Fibroblast of peridontal ligament (primary cell): ENCODE results near the gene KCNT2.
"Not testable (repeated sequence)": the region's sequence is repeated elsewhere in the genome, so short reads cannot be mapped to it uniquely, and the experiment has no call there.

ENCODE experiments used
- DNase-seq: peaks from one replicate; pipeline ENCODE4 v3.0.0-alpha.2; 2010; ENCODE audit errors: extremely low read depth

KCNT2 gene

GRCh38 chr1:196608390-196609369 lies at the start of gene KCNT2:
Gene KCNT2 (minus strand): TSS chr1:196608440. CDS start chr1:196608309, 131 bp downstream.
- peak; percentile 55 for DNase-seq

- no peak for DNase-seq
Observed at GRCh38 chr1:196655494-196655893, 47.3 kb upstream of the KCNT2 start.

GRCh38 chr1:196655071-196655470 lies 46.8 kb upstream of the KCNT2 start:
- no peak for DNase-seq

- DNase-seq, result no peak
Observed at GRCh38 chr1:196654271-196654670, 46.0 kb upstream of the KCNT2 start.

- DNase-seq, result peak; percentile 98
Observed at GRCh38 chr1:196651637-196652215, 43.5 kb upstream of the KCNT2 start, which contains the start of gene CFH. Gene CFH (plus strand): TSS chr1:196652043. CDS start chr1:196652118, 75 bp downstream.

- no peak for DNase-seq
Observed at GRCh38 chr1:196651079-196651478, 42.8 kb upstream of the KCNT2 start.

- DNase-seq, result no peak
Observed at GRCh38 chr1:196650403-196650802, 42.2 kb upstream of the KCNT2 start.

GRCh38 chr1:196649990-196650389 lies 41.8 kb upstream of the KCNT2 start:
- no peak for DNase-seq

GRCh38 chr1:196640976-196641375 lies 32.7 kb upstream of the KCNT2 start:
- no peak for DNase-seq

- DNase-seq, result not testable (repeated sequence)
Observed at GRCh38 chr1:196639291-196639690, 31.1 kb upstream of the KCNT2 start.

- DNase-seq, result no peak
Observed at GRCh38 chr1:196638466-196638865, 30.2 kb upstream of the KCNT2 start.

GRCh38 chr1:196637606-196638005 lies 29.4 kb upstream of the KCNT2 start:
- no peak for DNase-seq

GRCh38 chr1:196628838-196629237 lies 20.6 kb upstream of the KCNT2 start:
- DNase-seq, result no peak

GRCh38 chr1:196623079-196623478 lies 14.8 kb upstream of the KCNT2 start:
- no peak for DNase-seq

- DNase-seq, result no peak
Observed at GRCh38 chr1:196619721-196620120, 11.5 kb upstream of the KCNT2 start.

- no peak for DNase-seq
Observed at GRCh38 chr1:196611873-196612272, 3.6 kb upstream of the KCNT2 start.

- no peak for DNase-seq
Observed at GRCh38 chr1:196609370-196609737, 1.1 kb upstream of the KCNT2 start.

GRCh38 chr1:196607981-196608380 lies 259 bp downstream of the KCNT2 start:
- DNase-seq, result peak; percentile 8

GRCh38 chr1:196603651-196604050 lies 4.6 kb downstream of the KCNT2 start:
- DNase-seq, result no peak

GRCh38 chr1:196598942-196599748 lies 9.1 kb downstream of the KCNT2 start:
- DNase-seq, result no peak

GRCh38 chr1:196594700-196595099 lies 13.5 kb downstream of the KCNT2 start:
- DNase-seq, result no peak

- no peak for DNase-seq
Observed at GRCh38 chr1:196593955-196594354, 14.3 kb downstream of the KCNT2 start.
